AG09319 (cell line): ENCODE results near the gene TTC28.

ENCODE experiments used
- DNase-seq: peaks from one replicate; pipeline ENCODE4 v3.0.0-alpha.2; 2010; ENCODE audit warnings: low read depth; ENCODE audit errors: extremely low read depth
- TF ChIP-seq, protein P1 (sequence below): IDR thresholded peaks from 2 replicates; pipeline ENCODE4 v1.5.1; 2011; ENCODE audit warnings: low read depth, mild to moderate bottlenecking, inconsistent platforms, low read length, moderate library complexity

The TTC28 gene

DNA sequence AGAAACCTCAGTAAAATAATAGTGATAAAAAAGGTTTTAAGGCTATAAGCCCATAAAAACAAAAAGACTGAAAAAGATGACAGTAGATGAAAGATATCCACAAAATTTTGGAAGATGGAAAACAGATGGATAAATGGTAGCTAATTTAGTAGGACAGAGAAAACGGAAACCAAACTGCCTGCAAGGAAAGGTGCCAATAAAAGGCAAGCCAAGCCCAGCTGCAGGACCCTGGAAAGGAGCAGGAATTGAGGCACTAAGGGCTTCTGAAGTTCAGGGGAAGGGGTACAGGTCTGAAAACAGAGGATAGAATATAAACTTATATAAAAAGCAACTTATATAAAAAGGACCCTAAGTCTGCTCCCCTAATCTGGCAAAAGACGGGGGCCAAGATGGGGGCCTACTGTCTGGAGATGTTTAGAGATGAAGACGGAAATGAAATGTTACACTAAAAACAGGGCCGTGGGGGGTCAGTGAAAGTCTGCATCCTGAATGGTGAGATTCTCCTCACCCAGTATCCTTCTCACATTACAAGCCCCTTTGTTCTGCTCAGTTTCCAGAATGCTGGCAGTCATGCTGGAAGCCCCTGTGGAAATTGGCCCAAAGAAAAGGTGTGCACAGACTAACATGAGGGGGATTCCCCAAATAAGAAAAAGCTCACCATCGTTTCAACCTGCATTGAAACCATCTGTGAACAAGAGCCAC, 491.3 kb downstream of the TTC28 start:
- no peak for DNase-seq
- TF ChIP-seq, protein P1, sequence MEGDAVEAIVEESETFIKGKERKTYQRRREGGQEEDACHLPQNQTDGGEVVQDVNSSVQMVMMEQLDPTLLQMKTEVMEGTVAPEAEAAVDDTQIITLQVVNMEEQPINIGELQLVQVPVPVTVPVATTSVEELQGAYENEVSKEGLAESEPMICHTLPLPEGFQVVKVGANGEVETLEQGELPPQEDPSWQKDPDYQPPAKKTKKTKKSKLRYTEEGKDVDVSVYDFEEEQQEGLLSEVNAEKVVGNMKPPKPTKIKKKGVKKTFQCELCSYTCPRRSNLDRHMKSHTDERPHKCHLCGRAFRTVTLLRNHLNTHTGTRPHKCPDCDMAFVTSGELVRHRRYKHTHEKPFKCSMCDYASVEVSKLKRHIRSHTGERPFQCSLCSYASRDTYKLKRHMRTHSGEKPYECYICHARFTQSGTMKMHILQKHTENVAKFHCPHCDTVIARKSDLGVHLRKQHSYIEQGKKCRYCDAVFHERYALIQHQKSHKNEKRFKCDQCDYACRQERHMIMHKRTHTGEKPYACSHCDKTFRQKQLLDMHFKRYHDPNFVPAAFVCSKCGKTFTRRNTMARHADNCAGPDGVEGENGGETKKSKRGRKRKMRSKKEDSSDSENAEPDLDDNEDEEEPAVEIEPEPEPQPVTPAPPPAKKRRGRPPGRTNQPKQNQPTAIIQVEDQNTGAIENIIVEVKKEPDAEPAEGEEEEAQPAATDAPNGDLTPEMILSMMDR, result no peak

- TF ChIP-seq, protein P1, result no peak
- no peak for DNase-seq
Observed at GRCh38 chr22:28187612-28188011, 492.0 kb downstream of the TTC28 start.

GRCh38 chr22:28186641-28187040, 493.0 kb downstream of the TTC28 start:
- no peak for DNase-seq
- TF ChIP-seq, protein P1, result no peak

- DNase-seq, result no peak
- TF ChIP-seq, protein P1, result no peak
Observed at GRCh38 chr22:28185130-28185529, 494.5 kb downstream of the TTC28 start.

DNA sequence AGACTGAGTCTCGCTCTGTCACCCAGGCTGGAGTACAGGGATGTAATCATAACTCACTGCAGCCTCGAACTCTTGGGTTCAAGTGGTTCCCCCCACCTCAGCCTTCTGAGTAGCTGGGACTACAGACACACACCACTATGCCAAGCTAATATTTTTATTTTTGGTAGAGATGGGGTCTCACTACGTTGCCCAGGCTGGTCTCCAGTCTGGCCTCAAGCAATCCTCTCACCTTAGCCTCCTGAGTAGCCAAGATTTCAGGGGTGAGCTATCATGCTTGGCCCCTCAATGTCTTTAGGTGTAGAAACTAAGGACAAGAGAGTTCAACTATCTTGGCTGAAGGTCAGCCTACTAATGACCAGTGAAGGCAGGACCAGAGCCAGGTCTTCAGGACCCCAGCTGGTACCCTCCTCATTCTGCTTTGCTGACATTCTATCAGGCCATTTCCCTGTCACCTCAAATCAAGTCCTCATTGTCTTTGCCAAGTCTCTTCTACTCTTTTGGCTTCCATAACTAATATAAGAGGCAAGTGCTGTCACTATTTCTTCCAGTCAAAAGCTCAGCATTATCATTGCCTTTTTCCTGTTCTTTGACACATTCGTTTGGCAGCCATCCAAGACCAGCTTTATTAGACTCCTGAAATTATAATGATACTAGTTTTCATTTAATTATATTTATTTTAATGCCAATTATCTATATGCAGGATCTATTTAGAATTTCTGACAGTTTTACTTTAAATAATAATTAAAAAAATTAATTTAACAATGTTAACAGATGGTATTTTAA, 496.4 kb downstream of the TTC28 start:
- DNase-seq, result no peak

GRCh38 chr22:28180804-28181731, 498.6 kb downstream of the TTC28 start:
- TF ChIP-seq, protein P1, result no peak
- DNase-seq, result no peak

More for the DNA sequence above, 496.4 kb downstream of the TTC28 start:
- TF ChIP-seq, protein P1, result no peak
